Natural killer cell (primary cell): ENCODE measurements around the gene RORC. TPM values are rescaled to one million over a fixed set of nuclear protein-coding genes. Genes with fewer than 3 reads are reported as not detected.
"Not testable (repeated sequence)": the region's sequence is repeated elsewhere in the genome, so short reads cannot be mapped to it uniquely, and the experiment has no call there.

ENCODE experiments used
- ATAC-seq, 3 donors: fragments of 150-1000 bp in 2 of 3; fragments of 200-7000 bp in 1 of 3; cut with Tn5 transposase; 1 replicate in 1 of 3; 2 replicates in 2 of 3; pipeline ENCODE4 v1.10.0; 2021; ENCODE audit warnings: mild to moderate bottlenecking in 2 of 3, moderate library complexity in 2 of 3
- DNase-seq, 2 donors: peaks; one replicate each; pipeline versions ENCODE4 v3.0.0 to v3.0.0-alpha.2; 2013 to 2021; ENCODE audit warnings: mixed read lengths in 1 of 2
- H3K27ac ChIP-seq: one replicate; pipeline ENCODE4 v1.5.1; 2013; ENCODE audit warnings: mild to moderate bottlenecking, low read length
- H3K27me3 ChIP-seq: one replicate; pipeline ENCODE4 v1.6.1; 2013; ENCODE audit warnings: low read length; ENCODE audit not compliant: control insufficient read depth, insufficient read depth
- H3K36me3 ChIP-seq: one replicate; pipeline ENCODE4 v1.6.1; 2013; ENCODE audit warnings: low read length; ENCODE audit not compliant: control insufficient read depth, insufficient read depth
- H3K4me1 ChIP-seq: one replicate; pipeline ENCODE4 v1.6.1; 2013; ENCODE audit warnings: low read length; ENCODE audit not compliant: control insufficient read depth, insufficient read depth
- H3K4me3 ChIP-seq: one replicate; pipeline ENCODE4 v1.5.1; 2013; ENCODE audit warnings: low read length
- H3K9me3 ChIP-seq: one replicate; pipeline ENCODE4 v1.6.1; 2013; ENCODE audit warnings: low read length; ENCODE audit not compliant: control insufficient read depth, insufficient read depth
- H3K27ac Mint-ChIP-seq, 2 donors: one replicate each; pipeline ENCODE4 v1.8.0; 2022; ENCODE audit warnings: mild to moderate bottlenecking in 2 of 2, mixed read lengths in 2 of 2, moderate library complexity in 1 of 2
- H3K27me3 Mint-ChIP-seq, 2 donors: one replicate each; pipeline ENCODE4 v1.8.0; 2022; ENCODE audit warnings: low read depth in 2 of 2, mixed read lengths in 2 of 2
- H3K36me3 Mint-ChIP-seq: one replicate; pipeline ENCODE4 v1.8.0; 2022; ENCODE audit warnings: mixed read lengths
- H3K4me1 Mint-ChIP-seq, 2 donors: one replicate each; pipeline ENCODE4 v1.8.0; 2022; ENCODE audit warnings: mixed read lengths in 2 of 2
- H3K4me3 Mint-ChIP-seq: one replicate; pipeline ENCODE4 v1.8.0; 2022; ENCODE audit warnings: mild to moderate bottlenecking, moderate library complexity, mixed read lengths
- H3K9me3 Mint-ChIP-seq, 2 donors: one replicate each; pipeline ENCODE4 v1.8.0; 2022; ENCODE audit warnings: mixed read lengths in 2 of 2
- WGBS: methylation state at CpG from one replicate; pipeline ENCODE4 v1.1.7; 2013; ENCODE audit warnings: missing lambda C conversion rate; ENCODE audit not compliant: insufficient coverage; 5-methylcytosine and 5-hydroxymethylcytosine counted together
- intact Hi-C: fragments of 100-400 bp; cut with micrococcal nuclease; formaldehyde crosslinking; loops from one replicate; pipeline ENCODE4 v1.14.2; 2022
- total RNA-seq, 4 donors: library from RNA; stranded (reverse); fragments of 120-200 nt in 1 of 4; gene quantifications; one replicate each; pipeline versions ENCODE4 v1.2.3 to v1.2.4, GENCODE V29; 2013 to 2022
- TF ChIP-seq, protein P1 (sequence below): fragments of 200-600 bp; IDR thresholded peaks from one replicate; pipeline ENCODE4 v1.8.0; 2022; ENCODE audit warnings: antibody characterized with exemption

RORC gene
- total RNA-seq, 3 donors from 2014 or later (not counting 1 experiment from before 2014, with no cell fraction given) = 0.14 to 0.78 (median 0.70) TPM

DNA sequence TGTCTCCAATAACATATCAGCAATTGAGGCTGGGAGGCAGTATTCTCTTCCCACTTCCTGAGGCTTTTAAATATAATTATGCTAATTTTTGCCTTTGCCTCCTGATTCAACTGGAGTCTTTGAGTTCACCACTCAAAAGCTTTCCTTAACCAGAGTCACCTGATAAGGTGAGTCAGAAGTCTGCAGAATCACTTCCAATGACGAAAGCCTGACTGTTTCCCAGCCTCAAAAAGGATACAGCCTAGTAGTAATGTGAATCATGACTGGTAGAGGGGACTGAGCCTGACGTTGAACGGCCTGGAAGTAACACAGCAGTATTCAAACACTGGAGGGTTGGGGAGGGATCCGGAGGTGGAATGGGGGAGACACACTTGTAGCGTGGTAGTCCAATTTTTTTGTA lies 57.9 kb downstream of the RORC start:
- 98% methylated on average over 5 of the region's 5 CpGs for WGBS
- no peaks in the 10 kb centered on the region for H3K9me3 Mint-ChIP-seq
- intact Hi-C loops = no loop called here
- no peaks in the 10 kb centered on the region for H3K27me3 Mint-ChIP-seq
- no peak overlapping the region for H3K27ac Mint-ChIP-seq
- Histone ChIP-seq H3K27me3 (no peaks in the 10 kb centered on the region), H3K4me3 (no peak overlapping the region), H3K4me1 (no peaks in the 10 kb centered on the region), H3K27ac (no peak overlapping the region), H3K36me3 (peaks cover 35% of the 10 kb centered on the region), H3K9me3 (no peaks in the 10 kb centered on the region)
- TF ChIP-seq, protein P1, sequence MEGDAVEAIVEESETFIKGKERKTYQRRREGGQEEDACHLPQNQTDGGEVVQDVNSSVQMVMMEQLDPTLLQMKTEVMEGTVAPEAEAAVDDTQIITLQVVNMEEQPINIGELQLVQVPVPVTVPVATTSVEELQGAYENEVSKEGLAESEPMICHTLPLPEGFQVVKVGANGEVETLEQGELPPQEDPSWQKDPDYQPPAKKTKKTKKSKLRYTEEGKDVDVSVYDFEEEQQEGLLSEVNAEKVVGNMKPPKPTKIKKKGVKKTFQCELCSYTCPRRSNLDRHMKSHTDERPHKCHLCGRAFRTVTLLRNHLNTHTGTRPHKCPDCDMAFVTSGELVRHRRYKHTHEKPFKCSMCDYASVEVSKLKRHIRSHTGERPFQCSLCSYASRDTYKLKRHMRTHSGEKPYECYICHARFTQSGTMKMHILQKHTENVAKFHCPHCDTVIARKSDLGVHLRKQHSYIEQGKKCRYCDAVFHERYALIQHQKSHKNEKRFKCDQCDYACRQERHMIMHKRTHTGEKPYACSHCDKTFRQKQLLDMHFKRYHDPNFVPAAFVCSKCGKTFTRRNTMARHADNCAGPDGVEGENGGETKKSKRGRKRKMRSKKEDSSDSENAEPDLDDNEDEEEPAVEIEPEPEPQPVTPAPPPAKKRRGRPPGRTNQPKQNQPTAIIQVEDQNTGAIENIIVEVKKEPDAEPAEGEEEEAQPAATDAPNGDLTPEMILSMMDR = no peak
- H3K4me3 Mint-ChIP-seq = no peak overlapping the region
- H3K4me1 Mint-ChIP-seq = no peaks in the 10 kb centered on the region
- DNase-seq = no peak
- no peak for ATAC-seq
- peaks cover 7% of the 10 kb centered on the region for H3K36me3 Mint-ChIP-seq

GRCh38 chr1:151769270-151769669 lies 62.3 kb downstream of the RORC start:
- H3K4me1 Mint-ChIP-seq, H3K27ac ChIP-seq, H3K36me3 Mint-ChIP-seq, ATAC-seq, intact Hi-C loops, H3K9me3 Mint-ChIP-seq, H3K9me3 ChIP-seq, H3K4me3 Mint-ChIP-seq, H3K36me3 ChIP-seq, DNase-seq, H3K27ac Mint-ChIP-seq, H3K4me1 ChIP-seq, H3K27me3 Mint-ChIP-seq, H3K4me3 ChIP-seq, H3K27me3 ChIP-seq: not testable (repeated sequence)
- 99% methylated on average over 21 of the region's 34 CpGs for WGBS

GRCh38 chr1:151768351-151769066 lies 63.1 kb downstream of the RORC start:
- H3K36me3 ChIP-seq, H3K9me3 Mint-ChIP-seq, H3K9me3 ChIP-seq, intact Hi-C loops, H3K27me3 ChIP-seq, ATAC-seq, H3K27ac Mint-ChIP-seq, H3K4me3 Mint-ChIP-seq, H3K27ac ChIP-seq, H3K36me3 Mint-ChIP-seq, DNase-seq, H3K4me1 ChIP-seq, H3K27me3 Mint-ChIP-seq, H3K4me3 ChIP-seq: not testable (repeated sequence)
- peaks cover 10 to 11% of the 10 kb centered on the region in 2 donors for H3K4me1 Mint-ChIP-seq
- WGBS = 75% methylated on average over 2 of the region's 7 CpGs

DNA sequence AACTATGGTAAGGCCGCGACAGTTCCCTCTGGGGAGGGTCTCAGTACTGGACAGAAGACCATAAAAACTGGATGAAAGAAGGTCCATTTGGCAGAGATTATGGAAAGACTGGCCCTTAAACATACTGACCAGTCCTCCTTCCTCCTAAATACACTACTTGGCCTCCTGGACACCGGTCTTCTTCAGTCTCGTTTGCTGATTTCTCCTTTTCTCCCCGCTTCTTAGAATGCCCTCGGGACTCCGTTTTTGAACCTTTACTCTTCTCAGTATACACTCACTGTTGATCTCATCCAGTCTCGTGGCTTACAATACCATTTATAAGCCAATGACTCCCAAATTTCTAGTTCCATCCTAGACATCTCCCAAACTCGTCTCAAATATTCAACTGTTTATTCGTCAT lies 67.6 kb downstream of the RORC start:
- peak overlapping the region; percentile 76 for H3K4me3 ChIP-seq
- Mint-ChIP-seq H3K27me3 (no peaks in the 10 kb centered on the region), H3K4me1 (peaks cover 22 to 23% of the 10 kb centered on the region in 2 donors), H3K27ac (peak overlapping the region; percentile 96 to 99), H3K9me3 (no peaks in the 10 kb centered on the region), H3K4me3 (peak overlapping the region; percentile 98), H3K36me3 (no peaks in the 10 kb centered on the region)
- DNase-seq (no peak), ATAC-seq (no peak)
- intact Hi-C loops = loop anchor here (1.0 kb wide), 1 partner anchor 26 kb away; the partner anchor contains the start of gene TDRKH
- no peaks in the 10 kb centered on the region for H3K9me3 ChIP-seq
- peaks cover 21% of the 10 kb centered on the region for H3K36me3 ChIP-seq
- TF ChIP-seq, protein P1 = no peak
- peaks cover 11% of the 10 kb centered on the region for H3K4me1 ChIP-seq
- WGBS = 70% methylated on average over 10 of the region's 10 CpGs
- peak overlapping the region; percentile 91 for H3K27ac ChIP-seq
- no peaks in the 10 kb centered on the region for H3K27me3 ChIP-seq
